Fibroblast of gingiva (primary cell): Measurements from ENCODE around the gene WNT8B.
A peak's percentile ranks its signal among the peaks of the same experiment; 100 is the strongest.

Experiments used
- DNase-seq: peaks from one replicate; pipeline ENCODE4 v3.0.0-alpha.2; 2011; ENCODE audit warnings: low read depth

WNT8B gene

GRCh38 chr10:100483876-100484666 is 21.3 kb downstream of the WNT8B start:
- no peak for DNase-seq

- DNase-seq: no peak
Observed at GRCh38 chr10:100485366-100485765, 22.6 kb downstream of the WNT8B start.

- no peak for DNase-seq
Observed at GRCh38 chr10:100485801-100486495, 23.1 kb downstream of the WNT8B start.

GRCh38 chr10:100487529-100487928 is 24.7 kb downstream of the WNT8B start:
- no peak for DNase-seq

- no peak for DNase-seq
Observed at GRCh38 chr10:100489396-100489795, 26.6 kb downstream of the WNT8B start.

GRCh38 chr10:100490531-100490930 is 27.7 kb downstream of the WNT8B start:
- no peak for DNase-seq

- DNase-seq: no peak
Observed at GRCh38 chr10:100496567-100496966, 33.8 kb downstream of the WNT8B start.

GRCh38 chr10:100498059-100498458 is 35.2 kb downstream of the WNT8B start:
- DNase-seq: no peak

- peak; percentile 43 for DNase-seq
Observed at GRCh38 chr10:100501423-100501822, 38.6 kb downstream of the WNT8B start.

- no peak for DNase-seq
Observed at GRCh38 chr10:100502926-100503494, 40.2 kb downstream of the WNT8B start.

GRCh38 chr10:100504096-100504495 is 41.3 kb downstream of the WNT8B start:
- peak; percentile 46 for DNase-seq

GRCh38 chr10:100505164-100505563 is 42.4 kb downstream of the WNT8B start:
- no peak for DNase-seq

GRCh38 chr10:100506596-100507356 is 44.0 kb downstream of the WNT8B start:
- DNase-seq: no peak

- no peak for DNase-seq
Observed at GRCh38 chr10:100507357-100507732, 44.5 kb downstream of the WNT8B start.

GRCh38 chr10:100508266-100508665 is 45.5 kb downstream of the WNT8B start:
- DNase-seq: no peak

GRCh38 chr10:100508691-100509150 is 45.9 kb downstream of the WNT8B start:
- peak; percentile 30 for DNase-seq

GRCh38 chr10:100509241-100509840 is 46.5 kb downstream of the WNT8B start:
- no peak for DNase-seq

GRCh38 chr10:100510533-100511308 is 47.9 kb downstream of the WNT8B start:
- no peak for DNase-seq

GRCh38 chr10:100515612-100516011 is 52.8 kb downstream of the WNT8B start:
- no peak for DNase-seq

- no peak for DNase-seq
Observed at GRCh38 chr10:100516847-100517246, 54.0 kb downstream of the WNT8B start.

- peak; percentile 38 for DNase-seq
Observed at GRCh38 chr10:100518761-100519241, 56.0 kb downstream of the WNT8B start.
